ENCODE measurements around the gene TLE3. TPM values are rescaled to one million over a fixed set of nuclear protein-coding genes. Genes with fewer than 3 reads are reported as not detected.

Gene TLE3
- total RNA-seq, 1 experiment from 2014 or later = 98.2 TPM

DNA sequence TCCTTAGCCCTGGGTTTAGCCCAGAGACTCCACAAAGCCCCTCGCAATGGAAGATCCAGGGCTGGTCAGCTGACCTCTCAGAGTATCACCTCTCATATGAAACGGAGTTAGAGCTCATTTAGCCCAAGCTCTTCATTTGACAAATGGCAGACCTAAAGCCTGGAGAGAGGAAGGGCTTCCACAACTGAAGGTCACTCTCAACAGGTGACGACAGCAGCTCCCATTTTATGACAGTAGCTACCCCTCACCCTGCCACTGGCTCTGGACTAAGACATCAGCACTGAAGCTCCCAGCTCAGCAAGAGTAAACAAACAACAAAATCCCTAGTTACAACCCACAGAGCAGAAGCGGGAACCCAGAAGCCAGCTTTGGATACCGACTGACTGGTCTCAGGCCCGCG, 33.7 kb downstream of the TLE3 start:
- no peak overlapping the region for H2BK12ac ChIP-seq (ENCODE audit: insufficient read length, low read depth, low read length)
- no peaks in the 10 kb centered on the region for H3K4me1 ChIP-seq (ENCODE audit: insufficient read depth, low read length)
- H2BK20ac ChIP-seq (ENCODE audit: low read depth, low read length, poor library complexity, severe bottlenecking) = no peak overlapping the region
- no peak overlapping the region for H2AK5ac ChIP-seq (ENCODE audit: insufficient read length, low read length)
- no peak overlapping the region for H2BK5ac ChIP-seq (ENCODE audit: insufficient read length, low read length)
- no peak overlapping the region for H3K4me3 Mint-ChIP-seq
- H3K23ac ChIP-seq (ENCODE audit: insufficient read length, low read depth, low read length) = no peak overlapping the region
- no peaks in the 10 kb centered on the region for H3K27me3 ChIP-seq (ENCODE audit: insufficient read depth, low read length)
- H3K27ac ChIP-seq (ENCODE audit: insufficient read length, low read depth, low read length) = no peak overlapping the region
- no peak overlapping the region for H3K9ac ChIP-seq (ENCODE audit: extremely low read depth, insufficient read length, low read length)
- H4K20me1 ChIP-seq (ENCODE audit: control insufficient read depth, insufficient read depth, insufficient read length) = no peaks in the 10 kb centered on the region
- H3K9me3 ChIP-seq (ENCODE audit: control insufficient read depth, low read depth, low read length) = no peaks in the 10 kb centered on the region
- H3K27ac Mint-ChIP-seq = peak overlapping the region in 1 of 3 experiments; percentile 58; a peak in 3 of 7 replicates
- no peak overlapping the region for H4K5ac ChIP-seq (ENCODE audit: insufficient read length, low read depth, low read length)
- H4K8ac ChIP-seq (replicated peaks; ENCODE audit: insufficient read length, low read depth, low read length) = no peak overlapping the region
- H3K79me1 ChIP-seq (ENCODE audit: insufficient read depth, low read depth, low read length, poor library complexity, severe bottlenecking) = no peaks in the 10 kb centered on the region
- H3T11ph ChIP-seq (ENCODE audit: low read length) = no peak overlapping the region
- H2AFZ ChIP-seq (ENCODE audit: low read length) = no peak overlapping the region
- no peak overlapping the region for H3K18ac ChIP-seq (ENCODE audit: insufficient read length, low read depth, low read length)
- TF ChIP-seq, protein P1, sequence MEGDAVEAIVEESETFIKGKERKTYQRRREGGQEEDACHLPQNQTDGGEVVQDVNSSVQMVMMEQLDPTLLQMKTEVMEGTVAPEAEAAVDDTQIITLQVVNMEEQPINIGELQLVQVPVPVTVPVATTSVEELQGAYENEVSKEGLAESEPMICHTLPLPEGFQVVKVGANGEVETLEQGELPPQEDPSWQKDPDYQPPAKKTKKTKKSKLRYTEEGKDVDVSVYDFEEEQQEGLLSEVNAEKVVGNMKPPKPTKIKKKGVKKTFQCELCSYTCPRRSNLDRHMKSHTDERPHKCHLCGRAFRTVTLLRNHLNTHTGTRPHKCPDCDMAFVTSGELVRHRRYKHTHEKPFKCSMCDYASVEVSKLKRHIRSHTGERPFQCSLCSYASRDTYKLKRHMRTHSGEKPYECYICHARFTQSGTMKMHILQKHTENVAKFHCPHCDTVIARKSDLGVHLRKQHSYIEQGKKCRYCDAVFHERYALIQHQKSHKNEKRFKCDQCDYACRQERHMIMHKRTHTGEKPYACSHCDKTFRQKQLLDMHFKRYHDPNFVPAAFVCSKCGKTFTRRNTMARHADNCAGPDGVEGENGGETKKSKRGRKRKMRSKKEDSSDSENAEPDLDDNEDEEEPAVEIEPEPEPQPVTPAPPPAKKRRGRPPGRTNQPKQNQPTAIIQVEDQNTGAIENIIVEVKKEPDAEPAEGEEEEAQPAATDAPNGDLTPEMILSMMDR (conservative IDR thresholded peaks at IDR 0.05) = no peak
- no peak overlapping the region for H2BK120ac ChIP-seq (ENCODE audit: low read depth, low read length, poor library complexity, severe bottlenecking)
- peaks cover 4 to 15% of the 10 kb centered on the region in 2 experiments; a peak in 2 of 4 replicates for H3K4me1 Mint-ChIP-seq
- H2BK15ac ChIP-seq (ENCODE audit: low read depth, low read length) = no peak overlapping the region
- no peaks in the 10 kb centered on the region for H3K9me3 Mint-ChIP-seq
- H3K27me3 Mint-ChIP-seq (ENCODE audit: low read depth) = no peaks in the 10 kb centered on the region
- DNase-seq = no peak
- no peaks in the 10 kb centered on the region for H3K23me2 ChIP-seq (ENCODE audit: insufficient read length, low read depth, low read length, poor library complexity, severe bottlenecking)
- peaks cover 24 to 85% (median 76%) of the 10 kb centered on the region in 3 experiments for H3K36me3 Mint-ChIP-seq (ENCODE audit: insufficient read depth in 1 of 3, low read depth in 3 of 3)
- H3K14ac ChIP-seq (ENCODE audit: insufficient read depth, low read length) = no peak overlapping the region
- H3K4me2 ChIP-seq (ENCODE audit: insufficient read depth, insufficient read length, low read length) = no peak overlapping the region
- WGBS (ENCODE audit: extremely low coverage, insufficient read length, low lambda C conversion rate) = no CpG with 5 or more reads among the region's 7 CpGs
- H3K56ac ChIP-seq (ENCODE audit: insufficient read length, low read depth, low read length) = no peak overlapping the region
- no peak overlapping the region for H4K91ac ChIP-seq (ENCODE audit: insufficient read length, low read depth, low read length)
- H3K4ac ChIP-seq (ENCODE audit: low read depth, low read length) = no peak overlapping the region
- H3K79me2 ChIP-seq (ENCODE audit: insufficient read depth, low read length) = no peaks in the 10 kb centered on the region

Measured in H9 (cell line).